Activated CD8-positive, alpha-beta memory T cell treated with anti-CD3 and anti-CD28 coated beads, Interleukin-2, amount 50 U/mL, for 1 hour (primary cell): ENCODE data around the gene ARHGAP25.
A peak's percentile ranks its signal among the peaks of the same experiment; 100 is the strongest.

ENCODE experiments used
- DNase-seq: peaks from one replicate; pipeline ENCODE4 v3.0.0-alpha.2; 2020; ENCODE audit errors: extremely low read depth

Gene ARHGAP25

GRCh38 chr2:68717305-68717661, 17.3 kb upstream of the ARHGAP25 start:
- DNase-seq = no peak

- DNase-seq = no peak
These were observed 14.7 kb upstream of the ARHGAP25 start for GRCh38 chr2:68719912-68720311.

- DNase-seq = no peak
These were observed 13.9 kb upstream of the ARHGAP25 start for GRCh38 chr2:68720665-68721064.

- no peak for DNase-seq
These were observed 13.0 kb upstream of the ARHGAP25 start for GRCh38 chr2:68721482-68722101.

- no peak for DNase-seq
These were observed 11.9 kb upstream of the ARHGAP25 start for GRCh38 chr2:68722712-68723111.

GRCh38 chr2:68723181-68723580, 11.4 kb upstream of the ARHGAP25 start:
- DNase-seq = no peak

GRCh38 chr2:68726100-68726499, 8.5 kb upstream of the ARHGAP25 start:
- no peak for DNase-seq

- peak; percentile 62 for DNase-seq
These were observed 7.8 kb upstream of the ARHGAP25 start for GRCh38 chr2:68726608-68727367.

GRCh38 chr2:68727683-68728375, 6.8 kb upstream of the ARHGAP25 start:
- DNase-seq = no peak

- DNase-seq = no peak
These were observed 3.8 kb upstream of the ARHGAP25 start for GRCh38 chr2:68730828-68731227.

- no peak for DNase-seq
These were observed 2.3 kb upstream of the ARHGAP25 start for GRCh38 chr2:68732036-68732932.

GRCh38 chr2:68733365-68733764, 1.2 kb upstream of the ARHGAP25 start:
- DNase-seq = no peak

- DNase-seq = no peak
These were observed 435 bp upstream of the ARHGAP25 start for GRCh38 chr2:68734176-68734575.

GRCh38 chr2:68736086-68736485, 1.5 kb downstream of the ARHGAP25 start:
- no peak for DNase-seq

- DNase-seq = no peak
These were observed 3.1 kb downstream of the ARHGAP25 start for GRCh38 chr2:68737711-68738110.

- DNase-seq = no peak
These were observed 4.4 kb downstream of the ARHGAP25 start for GRCh38 chr2:68738906-68739594.

GRCh38 chr2:68739595-68740399, 5.2 kb downstream of the ARHGAP25 start:
- DNase-seq = no peak

GRCh38 chr2:68740400-68740914, 5.8 kb downstream of the ARHGAP25 start:
- DNase-seq = no peak

- no peak for DNase-seq
These were observed 6.6 kb downstream of the ARHGAP25 start for GRCh38 chr2:68741238-68741637.

GRCh38 chr2:68741805-68742306, 7.2 kb downstream of the ARHGAP25 start:
- DNase-seq = no peak
